ENCODE data around the gene KCNIP2. TPM values are rescaled to one million over a fixed set of nuclear protein-coding genes. Genes with fewer than 3 reads are reported as not detected.
"Not testable (repeated sequence)": the region's sequence is repeated elsewhere in the genome, so short reads cannot be mapped to it uniquely, and the experiment has no call there.

Gene KCNIP2
- total RNA-seq, 1 donor, result 1.4 TPM

- no peak overlapping the region for H3K27ac ChIP-seq (ENCODE audit: low read depth, low read length)
- peak; percentile 1 for DNase-seq (ENCODE audit: insufficient read length, low spot score, missing footprints)
- H3K27me3 ChIP-seq (ENCODE audit: insufficient read depth, low read length), result no peaks in the 10 kb centered on the region
- no peaks in the 10 kb centered on the region for H3K9me3 ChIP-seq (ENCODE audit: low read depth, low read length)
- H3K4me2 ChIP-seq (ENCODE audit: insufficient read depth, low read length), result no peak overlapping the region
- no peak overlapping the region for H2AFZ ChIP-seq (ENCODE audit: low read length)
- peaks cover 54% of the 10 kb centered on the region for H4K20me1 ChIP-seq (ENCODE audit: insufficient read depth, low read length)
- no peak for TF ChIP-seq CTCF (IDR thresholded peaks at IDR 0.05; ENCODE audit: extremely low read depth, low read depth, low read length)
- H3K4me1 ChIP-seq (ENCODE audit: insufficient read depth, low read length), result no peaks in the 10 kb centered on the region
- H3K4me3 ChIP-seq (ENCODE audit: insufficient read depth, low read length), result no peak overlapping the region
- H3K79me2 ChIP-seq (ENCODE audit: insufficient read depth, low read length), result peaks cover 84% of the 10 kb centered on the region
- H3K36me3 ChIP-seq (ENCODE audit: insufficient read depth, low read length), result peaks cover 96% of the 10 kb centered on the region
These were observed 46.1 kb downstream of the KCNIP2 start for GRCh38 chr10:101797403-101798059.

GRCh38 chr10:101793526-101793925 is 50.1 kb downstream of the KCNIP2 start:
- Histone ChIP-seq H3K9me3 (ENCODE audit: low read depth, low read length) (no peaks in the 10 kb centered on the region), H3K4me1 (ENCODE audit: insufficient read depth, low read length) (no peaks in the 10 kb centered on the region), H3K79me2 (ENCODE audit: insufficient read depth, low read length) (peaks cover 57% of the 10 kb centered on the region), H3K27ac (ENCODE audit: low read depth, low read length) (no peak overlapping the region), H3K4me2 (ENCODE audit: insufficient read depth, low read length) (no peak overlapping the region), H3K27me3 (ENCODE audit: insufficient read depth, low read length) (no peaks in the 10 kb centered on the region), H3K4me3 (ENCODE audit: insufficient read depth, low read length) (no peak overlapping the region), H2AFZ (ENCODE audit: low read length) (no peak overlapping the region), H3K36me3 (ENCODE audit: insufficient read depth, low read length) (peaks cover 91% of the 10 kb centered on the region), H4K20me1 (ENCODE audit: insufficient read depth, low read length) (peaks cover 41% of the 10 kb centered on the region)
- peak; percentile 32 for DNase-seq (ENCODE audit: insufficient read length, low spot score, missing footprints)
- TF ChIP-seq CTCF (IDR thresholded peaks at IDR 0.05; ENCODE audit: extremely low read depth, low read depth, low read length), result no peak

GRCh38 chr10:101789686-101790085 is 53.9 kb downstream of the KCNIP2 start:
- Histone ChIP-seq H3K4me3 (ENCODE audit: insufficient read depth, low read length) (no peak overlapping the region), H3K27ac (ENCODE audit: low read depth, low read length) (no peak overlapping the region), H3K36me3 (ENCODE audit: insufficient read depth, low read length) (peaks cover 87% of the 10 kb centered on the region), H3K4me1 (ENCODE audit: insufficient read depth, low read length) (no peaks in the 10 kb centered on the region), H3K79me2 (ENCODE audit: insufficient read depth, low read length) (peaks cover 37% of the 10 kb centered on the region), H4K20me1 (ENCODE audit: insufficient read depth, low read length) (peaks cover 21% of the 10 kb centered on the region), H3K27me3 (ENCODE audit: insufficient read depth, low read length) (no peaks in the 10 kb centered on the region), H2AFZ (ENCODE audit: low read length) (no peak overlapping the region), H3K4me2 (ENCODE audit: insufficient read depth, low read length) (no peak overlapping the region), H3K9me3 (ENCODE audit: low read depth, low read length) (no peaks in the 10 kb centered on the region)
- no peak for TF ChIP-seq CTCF (IDR thresholded peaks at IDR 0.05; ENCODE audit: extremely low read depth, low read depth, low read length)
- no peak for DNase-seq (ENCODE audit: insufficient read length, low spot score, missing footprints)

GRCh38 chr10:101789231-101789630 is 54.4 kb downstream of the KCNIP2 start:
- not testable (repeated sequence) for H3K27me3 ChIP-seq (ENCODE audit: insufficient read depth, low read length); H3K4me1 ChIP-seq (ENCODE audit: insufficient read depth, low read length); H3K9me3 ChIP-seq (ENCODE audit: low read depth, low read length); H3K4me2 ChIP-seq (ENCODE audit: insufficient read depth, low read length); H3K27ac ChIP-seq (ENCODE audit: low read depth, low read length); H2AFZ ChIP-seq (ENCODE audit: low read length); H3K4me3 ChIP-seq (ENCODE audit: insufficient read depth, low read length); DNase-seq (ENCODE audit: insufficient read length, low spot score, missing footprints)
- Histone ChIP-seq H3K36me3 (ENCODE audit: insufficient read depth, low read length) (peaks cover 87% of the 10 kb centered on the region), H4K20me1 (ENCODE audit: insufficient read depth, low read length) (peaks cover 17% of the 10 kb centered on the region), H3K79me2 (ENCODE audit: insufficient read depth, low read length) (peaks cover 34% of the 10 kb centered on the region)

All from osteoblast (primary cell).